Neural cell (in vitro differentiated cells): Measurements from ENCODE around the gene C1orf185. TPM values are rescaled to one million over a fixed set of nuclear protein-coding genes. Genes with fewer than 3 reads are reported as not detected.

ENCODE experiments used
- H2AFZ ChIP-seq: fragments of 200-600, 300-800 bp; sonication (generic), shearing (Covaris generic); 2 replicates; pipeline ENCODE4 v1.6.0; 2014; ENCODE audit warnings: low read depth, mild to moderate bottlenecking, antibody characterized with exemption, low read length, moderate library complexity
- H3F3A ChIP-seq: fragments of 200-600 bp; shearing (Covaris generic); 2 replicates; pipeline ENCODE4 v1.6.1; 2016; ENCODE audit warnings: mild to moderate bottlenecking, moderate library complexity, mixed read lengths, antibody characterized with exemption, low read length; ENCODE audit not compliant: insufficient read depth, poor library complexity, severe bottlenecking
- H3K27ac ChIP-seq: fragments of 200-600, 300-800 bp; sonication (generic), shearing (Covaris generic); 2 replicates; pipeline ENCODE4 v1.5.1; 2014; ENCODE audit warnings: mild to moderate bottlenecking, low read length, moderate library complexity
- H3K27me3 ChIP-seq: fragments of 300-800, 200-600 bp; sonication (generic), shearing (Covaris generic); 2 replicates; pipeline ENCODE4 v1.6.0; 2014; ENCODE audit warnings: mild to moderate bottlenecking, low read depth, low read length, moderate library complexity; ENCODE audit not compliant: insufficient read depth
- H3K36me3 ChIP-seq: fragments of 300-800, 200-600 bp; sonication (generic), shearing (Covaris generic); 2 replicates; pipeline ENCODE4 v1.5.1; 2014; ENCODE audit warnings: mild to moderate bottlenecking, antibody characterized with exemption, low read length, moderate library complexity; ENCODE audit not compliant: insufficient read depth
- H3K4me2 ChIP-seq: fragments of 300-800, 200-600 bp; sonication (generic), shearing (Covaris generic); 2 replicates; pipeline ENCODE4 v1.6.0; 2014; ENCODE audit warnings: mild to moderate bottlenecking, low read length
- H3K4me3 ChIP-seq: fragments of 300-800, 200-600 bp; sonication (generic), shearing (Covaris generic); 2 replicates; pipeline ENCODE4 v1.5.1; 2014; ENCODE audit warnings: mild to moderate bottlenecking, low read length, moderate library complexity
- H3K79me2 ChIP-seq: fragments of 200-600 bp; shearing (Covaris generic); replicated peaks from 2 replicates; pipeline ENCODE4 v1.6.0; 2014; ENCODE audit warnings: mild to moderate bottlenecking, low read length, moderate library complexity; ENCODE audit not compliant: insufficient read depth
- H3K9ac ChIP-seq: fragments of 300-800, 200-600 bp; sonication (generic), shearing (Covaris generic); 2 replicates; pipeline ENCODE4 v1.6.1; 2016; ENCODE audit warnings: mild to moderate bottlenecking, low read length, mixed read lengths
- H3K9me2 ChIP-seq: fragments of 200-600 bp; shearing (Covaris generic); 2 replicates; pipeline ENCODE4 v1.6.1; 2016; ENCODE audit warnings: mild to moderate bottlenecking, low read length, mixed read lengths; ENCODE audit not compliant: insufficient read depth
- H3K9me3 ChIP-seq: fragments of 200-600, 300-800 bp; sonication (generic), shearing (Covaris generic); 2 replicates; pipeline ENCODE4 v1.6.1; 2016; ENCODE audit warnings: mild to moderate bottlenecking, mixed run types, low read length, moderate library complexity, mixed read lengths
- H4K20me1 ChIP-seq: fragments of 200-600 bp; shearing (Covaris generic); 2 replicates; pipeline ENCODE4 v1.6.1; 2016; ENCODE audit warnings: mild to moderate bottlenecking, mixed run types; ENCODE audit not compliant: insufficient read depth
- EP300 ChIP-seq: fragments of 450-650 bp; conservative IDR thresholded peaks from 2 replicates; pipeline ENCODE4 v1.6.1; 2014; ENCODE audit warnings: antibody characterized with exemption, mild to moderate bottlenecking, moderate library complexity; ENCODE audit not compliant: poor library complexity, severe bottlenecking
- EZH2 ChIP-seq: fragments of 200-600, 300-800 bp; shearing (Covaris generic), sonication (generic); IDR thresholded peaks from 2 replicates; pipeline ENCODE4 v1.6.1; 2014; ENCODE audit warnings: antibody characterized with exemption, low read length, borderline replicate concordance, mild to moderate bottlenecking; ENCODE audit not compliant: insufficient read depth, poor library complexity, severe bottlenecking
- MXI1 ChIP-seq: fragments of 450-650 bp; conservative IDR thresholded peaks from 2 replicates; pipeline ENCODE4 v1.6.1; 2014; ENCODE audit warnings: antibody characterized with exemption, mild to moderate bottlenecking; ENCODE audit not compliant: poor library complexity, severe bottlenecking
- POLR2AphosphoS5 ChIP-seq: IDR thresholded peaks from 2 replicates; pipeline ENCODE4 v1.6.1; 2012
- RAD21 ChIP-seq: fragments of 450-650 bp; conservative IDR thresholded peaks from 2 replicates; pipeline ENCODE4 v1.6.1; 2014; ENCODE audit warnings: antibody characterized with exemption, mild to moderate bottlenecking, moderate library complexity
- SMC3 ChIP-seq: fragments of 450-650 bp; conservative IDR thresholded peaks from 2 replicates; pipeline ENCODE4 v1.6.1; 2014; ENCODE audit warnings: antibody characterized with exemption, mild to moderate bottlenecking, moderate library complexity; ENCODE audit not compliant: poor library complexity
- TAF1 ChIP-seq: IDR thresholded peaks from 2 replicates; pipeline ENCODE4 v1.6.1; 2012; ENCODE audit warnings: low read depth
- polyA plus RNA-seq: library from polyadenylated mRNA; depleted of rRNA; stranded (reverse); fragments of >200 nt; gene quantifications from 2 replicates; pipeline ENCODE4 v1.2.3, GENCODE V29; 2014
- TF ChIP-seq, protein P1 (sequence below): fragments of 450-650 bp; IDR thresholded peaks from 2 replicates; pipeline ENCODE4 v1.5.1; 2014; ENCODE audit warnings: antibody characterized with exemption, mild to moderate bottlenecking, moderate library complexity; ENCODE audit not compliant: poor library complexity, severe bottlenecking
- TF ChIP-seq, protein P2 (sequence below): IDR thresholded peaks from 2 replicates; pipeline ENCODE4 v1.6.1; 2012; ENCODE audit warnings: borderline replicate concordance

Gene C1orf185
- polyA plus RNA-seq, 1 donor from 2014 or later = not detected

DNA sequence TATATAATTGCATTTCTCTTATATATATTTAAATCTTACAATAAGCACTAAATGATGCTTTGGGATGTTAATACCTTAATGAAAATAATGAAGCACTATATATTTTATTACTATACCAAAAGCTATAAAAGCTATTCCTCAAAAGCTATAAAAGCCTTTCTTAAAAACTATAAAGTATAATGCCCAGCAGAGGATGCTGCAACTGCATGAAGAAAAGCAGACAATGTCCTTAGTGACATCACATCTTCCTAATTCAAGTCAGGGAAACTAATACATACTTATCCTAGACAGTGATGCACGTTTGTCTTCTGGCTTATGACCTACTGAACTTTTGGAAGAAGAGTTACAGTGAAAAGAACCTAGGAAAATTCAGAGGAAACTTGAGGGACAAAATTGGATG is 13.6 kb upstream of the C1orf185 start:
- no peak overlapping the region for H3K27ac ChIP-seq
- no peaks in the 10 kb centered on the region for H3K36me3 ChIP-seq
- H3K9ac ChIP-seq = no peak overlapping the region
- no peaks in the 10 kb centered on the region for H3K79me2 ChIP-seq
- no peak overlapping the region for H2AFZ ChIP-seq
- H3K9me2 ChIP-seq = no peaks in the 10 kb centered on the region
- no peaks in the 10 kb centered on the region for H3F3A ChIP-seq
- no peaks in the 10 kb centered on the region for H3K27me3 ChIP-seq
- H3K9me3 ChIP-seq = no peaks in the 10 kb centered on the region
- H3K4me3 ChIP-seq = no peak overlapping the region
- H4K20me1 ChIP-seq = no peaks in the 10 kb centered on the region
- H3K4me2 ChIP-seq = no peak overlapping the region
- TF ChIP-seq EZH2 (no peak), SMC3 (no peak), RAD21 (no peak), EP300 (no peak), POLR2AphosphoS5 (no peak), TAF1 (no peak), MXI1 (no peak)
- TF ChIP-seq, protein P1, sequence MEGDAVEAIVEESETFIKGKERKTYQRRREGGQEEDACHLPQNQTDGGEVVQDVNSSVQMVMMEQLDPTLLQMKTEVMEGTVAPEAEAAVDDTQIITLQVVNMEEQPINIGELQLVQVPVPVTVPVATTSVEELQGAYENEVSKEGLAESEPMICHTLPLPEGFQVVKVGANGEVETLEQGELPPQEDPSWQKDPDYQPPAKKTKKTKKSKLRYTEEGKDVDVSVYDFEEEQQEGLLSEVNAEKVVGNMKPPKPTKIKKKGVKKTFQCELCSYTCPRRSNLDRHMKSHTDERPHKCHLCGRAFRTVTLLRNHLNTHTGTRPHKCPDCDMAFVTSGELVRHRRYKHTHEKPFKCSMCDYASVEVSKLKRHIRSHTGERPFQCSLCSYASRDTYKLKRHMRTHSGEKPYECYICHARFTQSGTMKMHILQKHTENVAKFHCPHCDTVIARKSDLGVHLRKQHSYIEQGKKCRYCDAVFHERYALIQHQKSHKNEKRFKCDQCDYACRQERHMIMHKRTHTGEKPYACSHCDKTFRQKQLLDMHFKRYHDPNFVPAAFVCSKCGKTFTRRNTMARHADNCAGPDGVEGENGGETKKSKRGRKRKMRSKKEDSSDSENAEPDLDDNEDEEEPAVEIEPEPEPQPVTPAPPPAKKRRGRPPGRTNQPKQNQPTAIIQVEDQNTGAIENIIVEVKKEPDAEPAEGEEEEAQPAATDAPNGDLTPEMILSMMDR = no peak
- TF ChIP-seq, protein P2, sequence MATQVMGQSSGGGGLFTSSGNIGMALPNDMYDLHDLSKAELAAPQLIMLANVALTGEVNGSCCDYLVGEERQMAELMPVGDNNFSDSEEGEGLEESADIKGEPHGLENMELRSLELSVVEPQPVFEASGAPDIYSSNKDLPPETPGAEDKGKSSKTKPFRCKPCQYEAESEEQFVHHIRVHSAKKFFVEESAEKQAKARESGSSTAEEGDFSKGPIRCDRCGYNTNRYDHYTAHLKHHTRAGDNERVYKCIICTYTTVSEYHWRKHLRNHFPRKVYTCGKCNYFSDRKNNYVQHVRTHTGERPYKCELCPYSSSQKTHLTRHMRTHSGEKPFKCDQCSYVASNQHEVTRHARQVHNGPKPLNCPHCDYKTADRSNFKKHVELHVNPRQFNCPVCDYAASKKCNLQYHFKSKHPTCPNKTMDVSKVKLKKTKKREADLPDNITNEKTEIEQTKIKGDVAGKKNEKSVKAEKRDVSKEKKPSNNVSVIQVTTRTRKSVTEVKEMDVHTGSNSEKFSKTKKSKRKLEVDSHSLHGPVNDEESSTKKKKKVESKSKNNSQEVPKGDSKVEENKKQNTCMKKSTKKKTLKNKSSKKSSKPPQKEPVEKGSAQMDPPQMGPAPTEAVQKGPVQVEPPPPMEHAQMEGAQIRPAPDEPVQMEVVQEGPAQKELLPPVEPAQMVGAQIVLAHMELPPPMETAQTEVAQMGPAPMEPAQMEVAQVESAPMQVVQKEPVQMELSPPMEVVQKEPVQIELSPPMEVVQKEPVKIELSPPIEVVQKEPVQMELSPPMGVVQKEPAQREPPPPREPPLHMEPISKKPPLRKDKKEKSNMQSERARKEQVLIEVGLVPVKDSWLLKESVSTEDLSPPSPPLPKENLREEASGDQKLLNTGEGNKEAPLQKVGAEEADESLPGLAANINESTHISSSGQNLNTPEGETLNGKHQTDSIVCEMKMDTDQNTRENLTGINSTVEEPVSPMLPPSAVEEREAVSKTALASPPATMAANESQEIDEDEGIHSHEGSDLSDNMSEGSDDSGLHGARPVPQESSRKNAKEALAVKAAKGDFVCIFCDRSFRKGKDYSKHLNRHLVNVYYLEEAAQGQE = no peak

DNA sequence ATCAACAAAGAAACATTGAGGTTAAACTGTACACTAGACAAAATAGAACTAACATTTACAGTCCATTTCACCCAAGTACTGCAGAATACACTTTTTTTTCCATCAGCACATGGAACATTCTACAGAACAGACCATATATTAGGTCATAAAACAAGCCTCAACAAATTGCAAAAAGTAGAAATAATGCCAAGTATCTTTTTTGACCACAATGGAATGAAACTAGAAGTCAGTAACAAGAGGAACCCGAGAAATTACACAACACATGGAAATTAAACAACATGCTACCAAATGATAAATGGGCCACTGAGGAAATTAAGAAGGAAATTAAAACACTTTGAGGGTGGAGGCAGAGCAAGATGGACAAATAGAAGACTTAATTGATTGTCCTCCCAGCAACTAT is 8.4 kb upstream of the C1orf185 start:
- Histone ChIP-seq H4K20me1 (no peaks in the 10 kb centered on the region), H3K4me2 (no peak overlapping the region)
- no peak for TF ChIP-seq POLR2AphosphoS5
- TF ChIP-seq RAD21 = no peak
- TF ChIP-seq MXI1 = no peak

DNA sequence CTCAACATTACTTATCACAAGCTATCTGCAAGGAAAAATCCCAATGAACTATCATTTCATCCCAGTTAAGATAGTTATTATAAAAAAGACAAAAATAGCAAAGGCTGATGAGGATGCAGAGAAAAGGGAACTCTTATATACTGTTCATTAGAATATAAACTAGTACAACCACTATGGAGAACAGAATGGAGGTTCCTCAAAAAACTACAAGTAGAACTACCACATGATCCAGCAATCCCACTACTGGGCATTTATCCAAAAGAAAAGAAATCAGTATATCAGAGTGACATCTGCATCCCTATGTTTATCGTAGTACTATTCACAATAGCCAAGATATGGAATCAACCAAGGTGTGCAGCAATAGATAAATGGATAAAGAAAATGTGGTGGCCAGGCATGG is 4.9 kb upstream of the C1orf185 start:
- H3K79me2 ChIP-seq = no peaks in the 10 kb centered on the region
- H3F3A ChIP-seq = no peaks in the 10 kb centered on the region
- H4K20me1 ChIP-seq = no peaks in the 10 kb centered on the region
- H3K4me3 ChIP-seq = no peak overlapping the region
- no peaks in the 10 kb centered on the region for H3K27me3 ChIP-seq
- no peaks in the 10 kb centered on the region for H3K9me2 ChIP-seq
- H2AFZ ChIP-seq = no peak overlapping the region
- H3K4me2 ChIP-seq = no peak overlapping the region
- no peak overlapping the region for H3K9ac ChIP-seq
- no peak for TF ChIP-seq SMC3
- TF ChIP-seq, protein P2 = no peak
- TF ChIP-seq EZH2 = no peak
- TF ChIP-seq MXI1 = no peak
- no peak for TF ChIP-seq POLR2AphosphoS5
- no peak for TF ChIP-seq RAD21
- TF ChIP-seq, protein P1 = no peak
- no peak for TF ChIP-seq TAF1
- no peak for TF ChIP-seq EP300
- H3K9me3 ChIP-seq = no peaks in the 10 kb centered on the region
- no peaks in the 10 kb centered on the region for H3K36me3 ChIP-seq
- H3K27ac ChIP-seq = no peak overlapping the region

More for the DNA sequence above, 8.4 kb upstream of the C1orf185 start:
- no peaks in the 10 kb centered on the region for H3K9me3 ChIP-seq
- no peaks in the 10 kb centered on the region for H3K36me3 ChIP-seq
- H3K4me3 ChIP-seq = no peak overlapping the region
- no peak overlapping the region for H3K27ac ChIP-seq
- no peak overlapping the region for H2AFZ ChIP-seq
- no peaks in the 10 kb centered on the region for H3F3A ChIP-seq
- no peaks in the 10 kb centered on the region for H3K9me2 ChIP-seq
- no peaks in the 10 kb centered on the region for H3K79me2 ChIP-seq
- no peaks in the 10 kb centered on the region for H3K27me3 ChIP-seq
- H3K9ac ChIP-seq = no peak overlapping the region
